ENCODE results near the gene MGME1.
A peak's percentile ranks its signal among the peaks of the same experiment; 100 is the strongest.
"Not testable (repeated sequence)": the region's sequence is repeated elsewhere in the genome, so short reads cannot be mapped to it uniquely, and the experiment has no call there.

MGME1 gene

DNA sequence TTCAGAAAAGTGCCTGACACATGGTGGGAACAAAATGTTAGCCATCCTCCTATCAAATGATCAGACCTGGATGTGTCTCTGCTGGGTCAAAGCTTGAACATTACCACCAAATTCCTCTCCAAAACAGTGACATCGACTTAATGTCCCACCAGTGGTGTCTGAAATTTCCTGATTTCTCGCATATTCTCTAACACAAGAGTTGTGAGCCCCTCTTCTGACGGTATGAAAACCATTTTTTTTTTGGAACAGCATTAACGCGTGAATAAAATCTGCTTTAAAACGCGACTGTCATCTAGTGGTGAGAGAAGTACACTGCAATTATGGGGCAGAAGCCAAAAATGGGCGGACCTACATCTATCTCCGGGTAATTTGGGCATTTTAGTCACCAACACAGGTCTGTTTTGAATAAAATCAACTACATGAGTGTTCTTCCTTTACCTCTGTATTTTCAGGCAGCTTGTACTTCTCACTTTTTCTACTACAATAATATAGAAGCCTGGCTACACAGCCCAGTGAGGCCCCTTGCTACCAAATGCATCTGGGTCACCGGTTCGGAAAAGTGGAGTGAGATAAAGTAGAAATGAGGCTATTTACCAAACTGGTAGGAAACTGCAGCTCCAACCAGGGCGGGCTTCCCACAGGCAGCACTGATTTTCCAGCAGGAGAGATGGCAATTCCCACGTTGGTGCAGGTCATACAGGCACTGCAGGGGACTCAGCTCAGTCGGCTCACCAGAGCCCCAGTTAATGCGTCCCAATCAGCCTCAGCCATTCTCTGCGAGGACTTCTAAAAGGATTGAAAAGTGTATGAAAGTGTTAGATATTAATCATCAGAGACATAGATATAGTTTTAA, 27.4 kb downstream of the MGME1 start:
- peak; percentile 84 for DNase-seq

DNA sequence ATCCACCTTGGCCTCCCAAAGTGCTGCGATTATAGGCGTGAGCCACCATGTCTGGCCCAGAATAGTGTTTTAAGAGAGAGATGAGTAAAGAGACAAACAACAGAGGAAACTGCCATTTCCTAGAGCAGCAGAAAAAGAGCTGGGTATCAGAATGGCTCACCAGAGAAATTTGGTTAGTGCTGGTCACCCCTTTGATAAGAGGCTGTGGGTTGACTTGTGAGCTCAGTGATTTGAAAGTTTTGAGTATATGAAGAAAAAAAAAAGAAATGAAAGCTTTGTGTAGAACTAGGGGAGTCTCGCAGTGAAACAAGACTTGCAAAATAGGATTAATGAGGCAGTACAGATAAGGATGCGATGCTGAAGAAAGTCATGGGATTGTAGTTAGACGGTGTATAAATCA, 29.6 kb downstream of the MGME1 start:
- no peak for DNase-seq

DNA sequence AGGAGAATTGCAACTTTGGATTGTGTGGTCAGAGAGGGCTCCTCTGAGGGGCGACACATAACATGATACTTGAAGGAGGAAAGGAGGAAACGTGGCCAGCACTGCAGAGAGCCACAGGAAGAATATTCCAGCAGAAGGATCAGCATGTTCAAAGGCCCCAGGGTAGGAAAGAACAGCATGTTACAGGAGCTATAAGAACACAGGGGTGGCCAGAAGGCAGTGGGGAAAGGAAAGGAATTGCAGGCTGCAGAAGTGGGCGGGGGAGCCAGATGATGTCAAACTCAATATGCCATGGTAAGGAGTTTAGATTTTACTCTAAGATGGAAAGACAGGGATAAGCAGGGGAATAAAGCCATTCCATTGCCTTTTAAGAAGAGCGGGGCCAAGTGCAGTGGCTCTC, 30.7 kb downstream of the MGME1 start:
- DNase-seq, result no peak

DNA sequence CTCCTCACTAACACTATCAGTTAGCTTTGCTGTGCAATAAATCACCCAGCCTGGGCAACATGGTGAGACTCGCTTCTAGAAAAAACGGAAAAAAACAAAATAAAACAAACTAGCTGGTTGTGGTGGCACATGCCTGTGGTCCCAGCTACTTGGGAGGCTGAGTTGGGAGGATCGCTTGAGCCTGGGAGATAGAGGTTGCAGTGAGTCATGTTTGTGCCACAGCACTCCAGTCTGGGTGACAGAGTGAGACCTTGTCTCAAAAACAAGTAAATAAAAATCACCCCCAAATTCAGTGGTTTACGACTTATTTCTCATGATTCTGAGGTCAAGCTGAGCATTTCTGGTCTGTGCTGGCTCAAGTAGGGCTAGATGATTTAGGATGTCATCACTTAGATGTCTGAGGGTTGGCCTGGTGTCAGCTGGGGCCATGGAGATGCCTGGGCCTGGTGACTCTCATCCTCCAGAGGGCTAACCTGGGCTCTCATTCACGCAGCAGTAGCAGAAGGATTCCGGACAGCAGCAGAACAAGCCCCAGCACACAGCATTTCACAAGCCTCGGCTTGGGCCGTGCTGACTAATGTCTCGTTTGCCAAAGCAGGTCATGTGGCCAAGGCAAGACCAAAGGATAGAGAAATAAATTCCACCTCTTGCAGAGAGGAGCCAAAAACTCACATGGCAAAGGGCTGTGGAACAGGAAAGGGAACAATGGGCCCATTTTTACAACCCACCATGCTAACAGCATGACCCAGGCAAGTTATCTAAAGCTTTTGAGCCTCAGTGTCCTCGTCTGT, 32.5 kb downstream of the MGME1 start:
- DNase-seq, result no peak

DNA sequence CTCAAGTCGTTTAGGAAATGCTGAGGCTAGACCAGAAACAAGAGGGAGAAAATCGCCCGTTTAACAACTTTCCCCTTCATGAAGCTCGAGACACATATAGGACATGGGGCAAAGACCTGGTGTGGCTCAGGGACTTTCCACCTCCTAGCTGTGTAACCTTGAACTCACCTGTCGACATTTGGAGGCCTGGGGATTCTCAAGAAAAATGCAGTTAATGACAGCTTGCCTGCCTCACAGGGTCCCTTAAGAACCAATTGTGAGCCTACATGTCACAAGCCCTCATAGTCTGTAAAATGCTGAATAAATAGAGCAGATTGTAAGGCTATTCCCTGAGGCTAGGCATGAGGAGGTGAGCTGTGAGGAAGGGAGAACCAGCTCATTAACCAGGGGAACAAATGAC, 35.1 kb downstream of the MGME1 start:
- DNase-seq, result no peak

DNA sequence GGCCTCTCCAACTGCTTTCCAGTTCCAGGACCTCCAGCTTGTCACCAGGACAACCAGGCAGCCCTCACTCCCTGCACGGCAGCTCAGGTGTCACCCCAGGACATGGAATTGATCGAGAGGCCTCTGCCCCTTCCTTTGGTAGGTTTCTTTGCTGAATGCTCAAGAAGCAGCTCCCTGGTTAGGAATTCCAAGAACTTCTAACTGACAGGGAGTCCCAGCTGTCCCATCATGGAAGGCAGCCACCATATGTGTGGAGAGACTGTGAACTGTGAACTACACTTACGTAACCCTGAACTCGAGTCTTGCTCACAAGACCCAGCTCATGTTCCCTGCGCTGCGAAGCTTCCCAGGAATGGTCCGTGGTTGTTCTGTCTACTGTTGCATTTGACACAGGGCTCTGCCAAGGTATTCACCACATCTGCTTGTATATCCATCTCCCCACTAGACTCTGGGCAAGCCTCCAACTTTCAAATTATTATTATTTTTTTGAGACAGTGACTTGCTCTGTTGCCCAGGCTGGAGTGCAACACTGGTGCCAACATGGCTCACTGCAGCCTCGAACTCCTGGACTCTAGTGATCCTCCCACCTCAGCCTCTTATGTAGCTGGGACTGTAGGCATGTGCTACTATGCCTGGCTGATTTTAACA, 35.7 kb downstream of the MGME1 start:
- DNase-seq, result no peak

DNA sequence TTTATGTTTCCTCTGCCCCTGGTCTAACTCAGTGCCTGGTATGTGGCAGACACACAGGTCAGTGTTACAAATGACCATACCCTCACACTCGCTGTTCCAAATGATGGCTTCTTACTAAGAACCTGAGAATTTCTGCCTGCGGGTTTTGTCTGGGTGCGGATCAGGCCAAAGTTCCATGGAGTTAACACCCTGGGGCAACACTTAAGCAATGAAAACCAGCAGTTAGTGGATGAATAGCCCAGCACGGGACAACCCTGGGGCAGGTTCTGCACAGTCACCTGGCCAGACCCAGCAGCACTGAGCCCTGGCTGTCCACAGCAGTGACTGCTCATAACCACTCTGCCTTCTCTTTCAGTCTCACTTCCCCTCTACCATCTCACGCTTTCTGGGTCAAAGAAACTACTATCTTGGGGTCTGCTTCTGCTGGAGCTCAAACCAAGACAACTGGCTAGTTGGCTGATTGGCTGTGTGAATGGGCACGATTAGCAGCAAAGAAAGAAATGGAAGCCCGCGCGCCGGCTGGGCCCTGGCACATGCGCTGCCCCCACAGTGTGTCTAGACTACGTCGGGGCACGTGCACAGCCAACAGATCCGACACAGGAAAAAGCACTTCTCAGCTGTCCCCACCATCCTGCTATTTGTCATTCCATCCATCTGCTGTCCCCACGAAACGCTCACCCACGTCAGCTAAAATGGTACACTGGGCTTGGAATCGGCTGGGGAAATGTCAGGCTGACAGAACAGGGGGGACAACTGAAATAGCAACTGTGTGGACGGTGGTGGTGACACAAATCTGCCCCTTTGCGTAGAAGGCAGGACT, 36.6 kb downstream of the MGME1 start:
- DNase-seq, result no peak

DNA sequence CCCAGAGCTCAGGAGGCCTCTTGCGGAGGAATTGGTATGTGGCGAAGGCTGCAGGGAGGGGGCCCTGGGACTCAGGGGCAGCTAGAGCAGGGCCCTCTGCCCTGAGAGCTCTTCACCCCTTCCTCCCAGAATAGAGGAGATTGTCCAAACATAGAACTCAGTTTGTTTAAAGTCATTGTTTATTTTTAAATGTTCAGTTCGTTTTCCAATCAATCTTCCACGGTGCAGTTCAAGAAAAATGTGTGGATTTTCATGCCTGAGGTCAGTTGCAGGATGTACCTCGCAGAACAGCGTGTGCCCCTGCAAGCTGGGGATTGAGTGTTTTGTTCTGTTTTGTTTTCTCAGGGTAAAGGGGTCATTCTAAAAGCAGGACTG, 37.2 kb downstream of the MGME1 start:
- DNase-seq, result no peak

DNA sequence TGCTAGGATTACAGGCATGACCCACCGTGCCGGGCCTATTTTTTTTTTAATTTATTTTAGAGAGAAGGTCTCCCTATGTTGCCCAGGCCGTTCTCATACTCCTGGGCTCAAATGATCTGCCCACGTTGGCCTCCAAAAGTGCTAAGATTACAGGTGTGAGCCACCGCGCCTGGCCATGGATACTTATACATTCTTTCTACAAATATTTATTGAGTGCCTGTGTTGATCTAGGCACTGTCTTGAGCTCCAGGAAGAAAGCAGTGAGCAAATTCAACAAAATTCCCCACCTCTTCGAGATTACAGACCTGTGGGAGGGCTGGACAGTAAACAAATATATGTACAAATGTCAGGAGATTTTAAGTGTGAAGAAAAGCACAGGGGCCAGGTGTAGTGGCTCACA, 37.9 kb downstream of the MGME1 start:
- DNase-seq, result no peak

DNA sequence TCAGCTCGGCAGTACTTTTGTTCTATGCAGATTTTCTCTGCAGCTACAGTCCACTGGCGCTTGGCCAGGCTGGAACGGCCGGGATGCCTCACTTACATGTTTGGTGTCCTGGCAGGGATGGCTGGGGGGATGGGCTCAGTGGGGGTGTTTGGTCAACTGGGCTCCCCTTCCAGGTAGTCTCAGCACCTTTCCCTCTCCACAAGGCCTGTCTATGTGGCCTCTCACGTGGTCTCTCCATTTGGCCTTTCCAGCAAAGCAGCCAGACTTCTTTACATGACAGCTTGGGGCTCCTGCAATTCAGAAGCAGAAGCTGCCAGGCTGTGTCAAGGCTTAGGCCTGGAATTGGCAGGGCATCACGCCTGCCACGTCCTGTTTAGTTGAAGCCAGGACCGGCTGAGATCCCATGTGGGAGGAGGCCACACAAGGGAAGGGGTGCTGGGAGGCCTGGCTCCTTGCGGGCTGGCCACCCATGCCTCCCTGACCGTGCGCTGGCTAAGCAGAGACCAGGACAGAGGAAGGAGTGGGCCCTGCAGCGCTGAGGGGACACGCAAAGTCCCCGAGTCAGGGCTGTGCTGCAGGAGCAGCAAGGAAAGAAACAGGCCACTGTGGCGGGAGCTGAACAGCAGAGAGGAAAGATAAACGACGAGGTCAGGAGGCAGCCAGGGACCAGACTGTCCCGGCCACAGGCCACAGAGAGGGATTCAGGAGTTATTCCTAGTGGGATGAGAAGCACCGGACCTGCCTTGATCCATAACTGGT, 38.9 kb downstream of the MGME1 start:
- no peak for DNase-seq

DNA sequence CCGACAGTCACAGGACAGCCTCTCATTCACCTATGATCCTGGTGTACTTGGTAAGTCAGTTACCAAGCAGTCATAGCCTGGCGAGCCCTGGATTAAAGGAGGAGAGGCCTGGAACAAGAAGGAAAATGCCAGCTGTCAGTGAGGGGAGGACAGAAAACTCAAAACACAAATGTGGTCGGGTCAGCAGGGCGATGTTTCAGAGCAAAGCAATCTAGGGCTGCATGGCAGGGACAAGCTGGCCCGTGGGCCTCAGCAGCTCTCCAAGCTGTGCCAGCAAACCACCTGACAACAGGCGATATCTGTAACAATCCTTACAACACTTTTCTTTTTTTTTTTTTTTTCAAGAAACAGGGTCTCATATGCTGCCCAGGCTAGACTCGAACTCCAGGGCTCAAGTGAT, 40.3 kb downstream of the MGME1 start:
- no peak for DNase-seq

DNA sequence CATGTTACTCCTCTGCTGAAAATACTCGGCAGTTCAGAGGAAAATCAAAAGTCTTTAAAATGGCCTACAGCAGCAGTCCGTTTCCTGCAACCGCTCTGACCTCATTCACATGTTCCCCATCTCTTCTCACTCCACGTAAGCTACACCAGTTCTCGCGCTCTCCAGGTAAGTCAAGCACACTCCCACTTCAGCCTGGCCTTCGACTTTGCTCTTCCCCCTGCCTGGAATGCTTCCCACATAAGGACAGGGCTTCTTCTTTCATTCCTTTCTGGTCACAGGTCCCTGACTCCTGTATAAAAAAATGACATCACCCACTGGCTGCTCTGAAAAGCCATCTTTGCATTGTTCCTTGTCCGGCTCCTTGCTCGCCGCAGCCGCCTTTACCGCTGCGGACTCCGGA, 42.7 kb downstream of the MGME1 start:
- no peak for DNase-seq

DNA sequence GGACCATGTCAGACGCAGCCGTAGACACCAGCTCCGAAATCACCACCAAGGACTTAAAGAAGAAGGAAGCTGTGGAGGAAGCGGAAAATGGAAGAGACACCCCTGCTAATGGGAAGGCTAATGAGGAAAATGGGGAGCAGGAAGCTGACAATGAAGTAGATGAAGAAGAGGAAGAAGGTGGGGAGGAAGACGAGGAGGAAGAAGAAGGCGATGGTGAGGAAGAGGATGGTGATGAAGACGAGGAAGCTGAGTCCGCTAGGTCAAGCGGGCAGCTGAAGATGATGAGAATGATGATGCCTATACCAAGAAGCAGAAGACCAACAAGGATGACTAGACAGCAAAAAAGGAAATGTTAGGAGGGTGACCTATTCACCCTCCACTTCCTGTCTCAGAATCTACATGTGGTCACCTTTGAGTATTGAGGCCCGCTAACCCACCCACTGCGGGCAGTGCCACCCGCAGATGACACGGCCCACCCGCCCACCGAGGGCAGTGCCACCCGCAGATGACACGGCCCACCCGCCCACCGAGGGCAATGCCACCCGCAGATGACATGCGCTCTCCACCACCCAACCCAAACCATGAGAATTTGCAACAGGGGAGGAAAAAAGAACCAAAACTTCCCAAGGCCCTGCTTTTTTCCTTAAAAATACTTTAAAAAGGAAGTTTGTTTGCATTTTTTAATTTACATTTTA, 43.3 kb downstream of the MGME1 start:
- no peak for DNase-seq

DNA sequence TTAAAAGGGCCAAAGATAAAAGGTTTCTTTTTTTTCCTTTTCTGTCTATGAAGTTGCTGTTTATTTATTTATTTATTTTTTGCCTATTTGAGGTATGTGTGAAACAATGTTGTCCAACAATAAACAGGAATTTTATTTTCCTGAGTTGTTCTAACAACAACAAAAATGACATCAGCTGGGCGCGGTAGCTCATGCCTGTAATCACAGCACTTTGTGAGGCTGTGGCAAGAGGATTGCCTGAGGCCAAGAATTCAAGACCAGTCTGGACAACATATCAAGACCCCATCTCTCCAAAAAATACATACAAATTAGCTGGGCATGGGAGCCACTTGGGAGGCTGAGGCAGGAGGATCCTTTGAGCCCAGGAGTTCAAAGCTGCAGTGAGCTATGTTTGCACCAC, 44.1 kb downstream of the MGME1 start:
- DNase-seq, result no peak

DNA sequence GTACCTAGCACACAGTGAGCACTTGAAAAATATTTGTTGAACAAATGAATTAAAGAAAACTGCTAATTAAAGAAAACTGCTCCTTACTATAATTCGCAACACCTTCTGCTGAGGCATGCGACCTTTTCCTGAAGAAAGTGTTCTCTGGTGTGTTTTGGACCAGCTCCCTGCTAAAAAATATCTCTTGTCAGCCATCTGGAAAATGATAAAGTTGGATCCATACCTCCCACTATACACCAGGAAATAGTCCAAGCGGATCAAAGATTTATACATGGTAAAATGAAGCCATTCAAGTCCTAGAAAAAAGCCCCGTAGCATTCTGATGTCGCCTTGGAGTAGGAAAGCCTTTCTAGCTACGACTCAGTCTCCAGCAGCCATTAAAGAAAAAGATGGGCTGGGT, 45.6 kb downstream of the MGME1 start:
- DNase-seq, result no peak

DNA sequence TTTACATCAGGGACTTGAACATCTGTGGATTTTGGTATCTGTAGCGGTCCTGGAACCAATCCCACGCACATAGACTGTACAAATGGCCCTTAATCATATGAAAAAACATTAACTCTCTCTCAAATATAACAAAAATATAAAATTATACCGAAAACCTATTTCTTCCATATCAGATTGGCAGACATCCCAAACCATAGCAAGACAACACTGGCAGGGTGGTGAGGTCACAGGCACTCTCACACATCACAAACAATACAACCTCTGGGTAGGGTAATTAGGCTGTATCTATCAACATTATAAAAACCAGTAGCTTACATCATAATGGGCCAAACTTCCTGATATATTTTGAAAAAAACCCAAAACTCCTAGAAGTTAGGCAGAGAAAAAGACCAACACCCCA, 48.0 kb downstream of the MGME1 start:
- no peak for DNase-seq

DNA sequence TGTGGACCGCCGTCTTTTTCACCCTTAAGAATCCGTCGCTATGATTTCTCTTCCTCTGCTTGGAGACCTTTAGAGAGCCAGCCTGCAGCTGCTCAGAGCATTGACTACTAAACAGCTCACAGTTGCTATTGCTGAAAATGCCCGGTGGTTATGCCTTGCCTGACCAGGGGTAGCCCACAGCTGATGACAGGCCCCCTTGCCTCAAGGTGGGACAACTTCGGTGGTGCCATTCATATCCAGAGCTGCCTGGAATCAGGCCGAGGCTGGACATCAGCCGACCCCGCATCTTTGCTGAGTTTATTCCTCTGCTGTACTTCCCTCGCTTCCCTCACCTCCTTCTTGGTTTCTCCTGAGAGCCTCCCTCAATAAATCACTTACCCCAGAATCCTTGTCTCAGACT, 49.3 kb downstream of the MGME1 start:
- DNase-seq, result no peak

DNA sequence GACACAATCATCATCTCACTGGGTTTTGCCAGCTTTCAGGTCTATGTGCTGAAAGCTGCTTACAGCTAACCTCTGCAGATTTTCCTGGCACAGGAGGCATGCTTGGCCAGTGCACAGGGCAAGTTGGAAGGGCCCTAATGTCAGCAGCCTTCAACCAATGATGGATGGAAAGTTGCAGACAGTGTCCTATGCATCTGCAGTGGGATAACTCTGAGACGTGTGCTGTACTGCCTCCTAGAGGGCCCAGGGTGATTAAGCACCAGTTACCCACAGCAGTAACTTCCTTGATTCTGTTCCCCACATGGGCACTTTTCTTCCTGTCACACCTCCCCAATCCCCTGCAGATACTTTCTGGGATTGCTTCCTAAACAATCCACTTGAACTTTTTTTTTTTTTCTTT, 50.2 kb downstream of the MGME1 start:
- no peak for DNase-seq

DNA sequence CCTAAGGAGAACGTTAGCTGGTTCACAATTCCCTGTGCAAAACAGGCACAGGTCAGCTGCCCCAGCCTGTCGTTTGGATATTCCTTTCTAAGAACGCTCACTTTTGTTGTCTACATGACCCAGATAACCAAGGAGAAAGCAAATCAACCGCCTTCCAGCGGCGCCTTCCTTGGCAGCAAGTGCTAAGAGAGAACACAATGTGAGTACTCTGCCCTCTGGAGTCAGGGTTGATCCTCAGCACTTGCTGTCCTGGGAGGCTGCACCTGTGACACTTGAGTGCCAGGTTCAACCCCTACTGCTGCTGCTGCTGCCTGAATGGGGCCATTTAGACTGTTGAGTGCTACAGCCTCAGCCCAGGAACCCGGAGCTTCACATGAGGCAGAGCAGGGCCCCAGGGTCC, 52.1 kb downstream of the MGME1 start:
- no peak for DNase-seq

DNA sequence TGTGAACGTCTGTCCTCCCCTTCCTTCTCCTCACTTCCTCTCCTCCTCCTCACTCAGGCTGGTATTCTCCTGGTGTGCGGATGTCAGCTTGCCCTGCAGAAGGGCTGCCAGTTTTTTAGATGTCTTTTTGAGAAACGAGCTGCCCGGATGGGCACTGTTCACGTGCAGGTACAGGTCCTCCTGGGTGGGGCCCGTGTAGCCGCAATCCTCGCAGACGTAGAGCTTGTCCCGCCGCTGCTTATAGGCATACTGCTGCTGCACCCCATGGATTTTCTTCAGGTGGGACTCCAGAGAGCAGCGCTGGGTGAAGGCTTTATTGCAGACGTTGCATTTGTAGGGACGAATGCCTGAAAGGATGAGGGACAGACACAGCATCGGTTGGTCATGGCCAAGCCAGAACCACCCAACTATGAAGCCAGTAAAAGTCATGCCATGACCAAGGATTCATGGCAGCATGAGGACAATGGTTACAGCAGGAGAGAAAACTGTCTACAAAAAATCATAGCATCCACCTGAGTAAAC, 55.8 kb downstream of the MGME1 start:
- no peak for DNase-seq

DNA sequence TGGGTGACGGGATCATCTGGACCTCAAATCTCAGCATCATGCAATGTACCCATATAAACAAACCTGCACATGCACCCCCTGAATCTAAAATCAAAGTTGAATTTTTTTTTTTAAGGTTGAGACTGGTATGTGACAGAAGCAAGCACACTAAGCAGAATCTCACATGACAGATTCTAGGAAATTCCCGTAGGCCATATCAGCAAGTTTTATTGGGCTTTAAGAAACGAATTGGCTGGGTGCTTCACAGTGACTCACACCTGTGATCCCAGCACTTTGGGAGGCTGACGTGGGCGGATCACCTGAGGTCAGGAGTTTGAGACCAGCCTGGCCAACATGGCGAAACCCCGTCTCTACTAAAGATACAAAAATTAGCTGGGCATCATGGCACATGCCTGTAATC, 58.2 kb downstream of the MGME1 start:
- DNase-seq, result not testable (repeated sequence)

Data from eye (tissue), 1 donor.